NCI-H2081 treated with DMSO at 0.1 percent for 48 hours (cell line): ENCODE measurements around the gene VTN.

Experiments
- DNase-seq: peaks from one replicate; lab custom pipeline; 2025; lab: John Stamatoyannopoulos, UW

Gene VTN

DNA sequence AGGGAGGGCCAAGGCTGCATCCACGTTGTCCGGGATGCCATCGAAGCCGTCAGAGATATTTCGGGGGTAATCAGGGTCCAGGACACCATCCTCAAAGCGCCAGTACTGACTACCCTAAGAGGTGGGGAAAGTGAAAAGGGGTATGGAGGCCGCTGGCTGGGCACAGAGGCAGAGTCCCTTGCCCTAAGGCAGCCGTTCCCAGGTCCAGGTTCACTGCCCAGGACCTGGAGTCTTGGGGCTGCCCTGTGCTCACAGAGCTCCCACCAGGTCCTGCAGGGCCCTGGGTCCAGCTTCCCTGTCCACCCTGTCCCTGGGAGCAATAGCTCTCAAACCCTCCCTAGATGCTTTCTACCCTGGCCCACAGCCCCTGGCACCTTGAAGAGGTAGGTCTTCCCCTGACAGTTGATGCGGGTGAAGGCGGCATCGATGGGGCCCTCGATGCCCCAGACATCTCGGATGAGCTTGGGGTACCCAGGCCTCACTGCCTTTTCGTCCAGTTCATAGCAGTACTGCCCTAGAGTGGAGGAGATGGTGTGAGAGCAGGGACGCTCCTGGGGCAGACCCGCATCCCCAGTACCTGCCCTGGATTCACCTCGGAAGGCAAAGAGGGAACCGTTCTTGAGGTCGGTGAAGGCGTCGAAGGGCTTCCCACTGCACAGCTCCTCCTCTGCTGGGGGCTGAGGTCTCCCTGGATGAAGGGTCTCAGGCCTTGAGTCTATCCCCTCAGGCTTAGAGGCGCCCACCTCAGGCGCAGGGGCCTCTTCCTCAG is 1.0 kb downstream of the VTN start:
- no peak for DNase-seq

DNA sequence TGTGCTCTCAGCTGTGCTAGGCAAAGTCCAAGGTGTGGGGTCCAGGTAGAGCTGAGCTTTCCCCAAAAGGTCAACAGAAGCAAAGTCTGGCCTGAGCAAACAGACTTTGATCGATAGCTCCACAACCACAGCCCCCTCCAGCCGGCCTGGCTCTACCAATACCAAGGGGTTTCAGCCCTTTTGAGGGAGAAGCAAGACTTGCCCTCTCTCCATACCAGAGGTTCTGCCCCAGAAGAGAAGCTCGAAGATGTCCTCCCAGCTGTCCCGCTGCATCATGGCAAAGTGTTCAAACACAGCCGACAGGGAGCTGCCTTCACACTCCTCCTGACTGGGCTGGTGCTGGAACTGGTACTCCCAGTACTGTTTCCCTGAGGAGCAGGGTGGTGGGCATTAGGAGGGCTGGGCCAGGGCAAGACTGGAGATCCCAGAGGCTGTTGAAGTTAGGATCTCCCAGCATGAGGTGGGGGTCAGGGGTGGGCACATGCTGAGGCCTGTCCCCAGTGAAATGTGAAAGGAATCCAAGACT is 1.7 kb downstream of the VTN start:
- no peak for DNase-seq

DNA sequence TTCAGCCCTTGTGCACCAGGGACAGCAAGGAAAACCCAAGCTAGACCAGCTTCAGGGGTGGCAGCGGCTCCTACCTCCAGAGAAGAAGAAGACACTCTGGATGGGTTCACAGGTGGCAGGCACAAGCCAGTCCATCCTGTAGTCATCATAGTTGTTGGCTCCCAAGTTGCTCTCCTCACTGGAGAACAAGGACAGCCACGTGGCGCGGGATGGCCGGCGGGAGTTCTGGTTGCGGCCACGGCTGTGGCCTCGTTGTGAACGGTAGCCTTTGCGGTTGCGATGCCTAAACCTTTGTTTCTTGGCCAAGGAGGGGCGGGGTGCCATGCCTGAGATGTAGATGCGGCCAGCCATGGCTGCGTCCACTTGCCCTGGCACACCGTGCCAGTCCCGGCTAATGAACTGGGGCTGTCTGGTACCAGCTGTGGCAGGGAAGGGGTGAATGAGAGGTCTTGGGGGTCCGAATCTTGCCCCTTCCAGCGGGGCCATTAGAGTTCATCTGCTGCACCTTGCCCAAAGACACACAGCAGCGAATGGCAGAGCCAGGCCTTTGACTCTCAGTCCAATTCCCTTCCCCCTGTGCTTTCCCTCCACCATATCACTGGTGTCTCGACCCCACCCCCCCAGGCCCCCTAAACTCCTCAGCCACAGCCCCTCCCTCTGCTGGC is 2.3 kb downstream of the VTN start:
- DNase-seq, result no peak

DNA sequence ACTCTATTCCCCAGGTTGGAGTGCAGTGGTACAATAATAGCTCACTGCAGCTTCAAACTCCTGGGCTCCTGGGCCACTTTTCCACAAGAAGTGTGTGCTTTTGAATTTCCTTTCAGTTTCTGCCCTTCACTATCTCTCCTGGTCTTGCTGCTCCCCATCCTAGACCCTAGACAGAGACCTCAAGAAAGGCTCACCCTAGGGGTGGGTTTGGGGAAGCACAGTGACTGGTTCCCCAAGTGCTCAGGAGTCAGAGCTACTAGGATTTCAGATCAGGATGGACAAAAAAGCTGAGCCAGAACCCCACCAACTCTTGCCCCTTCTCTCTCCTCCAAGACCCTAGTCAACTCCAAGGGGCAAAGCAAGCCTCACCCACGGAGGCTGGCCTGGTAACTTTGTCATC is 3.5 kb downstream of the VTN start:
- no peak for DNase-seq

DNA sequence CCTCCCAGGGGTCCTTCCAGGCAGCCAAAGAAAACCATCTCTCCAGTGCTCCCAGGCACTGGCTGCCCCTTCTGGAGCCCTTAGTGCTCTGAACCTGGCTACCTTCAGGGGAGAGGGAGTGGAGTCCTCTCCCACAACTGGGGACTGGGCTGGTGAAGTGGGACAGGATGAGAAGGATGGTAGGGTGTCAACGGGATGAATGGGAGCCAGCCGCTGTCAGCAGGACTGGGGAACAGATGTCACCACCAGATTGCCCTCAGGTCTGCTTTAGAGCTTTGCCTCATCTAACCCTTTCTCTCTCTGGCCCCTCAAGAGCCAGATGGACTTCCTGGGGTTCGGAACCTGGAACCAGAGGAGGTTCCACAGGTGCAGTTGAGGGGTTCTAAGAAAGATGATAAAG is 4.6 kb downstream of the VTN start:
- DNase-seq, result no peak

DNA sequence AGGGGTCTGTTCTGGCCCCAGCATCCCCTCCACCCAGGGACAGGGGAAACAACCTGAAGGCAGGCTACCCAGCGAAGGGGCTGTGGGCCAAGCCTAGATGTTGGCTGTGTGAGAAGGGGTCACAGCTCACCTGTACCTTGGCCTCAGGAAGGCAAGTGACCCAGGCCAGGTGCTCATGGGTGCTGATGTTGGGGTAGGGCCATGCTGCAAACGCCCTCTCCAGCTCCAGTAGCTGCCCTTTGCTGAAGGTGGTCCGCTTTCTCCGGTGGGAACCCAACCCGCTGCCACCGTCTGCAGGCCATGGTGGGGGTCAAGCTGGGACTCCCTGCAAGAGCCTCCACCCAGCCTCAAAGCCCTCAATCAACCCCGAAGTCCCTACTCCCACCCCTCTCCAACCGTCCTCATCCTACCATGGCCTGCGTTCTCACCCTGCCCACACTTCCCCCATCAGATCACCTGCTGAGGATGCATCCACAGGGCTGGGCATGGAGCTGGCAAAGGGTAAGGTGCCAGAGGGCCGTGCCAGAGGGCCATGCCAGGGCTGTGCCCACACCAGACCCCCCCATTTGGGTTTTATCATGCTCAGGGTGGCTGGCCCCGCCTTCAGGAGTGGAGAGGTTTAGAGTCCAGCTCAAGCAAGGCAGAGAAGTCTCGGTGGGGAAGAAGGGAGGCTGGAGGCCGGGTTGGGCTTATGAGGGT is 5.3 kb downstream of the VTN start, which contains the start of gene SEBOX:
TSS of gene SEBOX (minus strand) at position 535 of the 699 bp plus-strand sequence. CDS start at position 487, 48 bp downstream.
- no peak for DNase-seq

DNA sequence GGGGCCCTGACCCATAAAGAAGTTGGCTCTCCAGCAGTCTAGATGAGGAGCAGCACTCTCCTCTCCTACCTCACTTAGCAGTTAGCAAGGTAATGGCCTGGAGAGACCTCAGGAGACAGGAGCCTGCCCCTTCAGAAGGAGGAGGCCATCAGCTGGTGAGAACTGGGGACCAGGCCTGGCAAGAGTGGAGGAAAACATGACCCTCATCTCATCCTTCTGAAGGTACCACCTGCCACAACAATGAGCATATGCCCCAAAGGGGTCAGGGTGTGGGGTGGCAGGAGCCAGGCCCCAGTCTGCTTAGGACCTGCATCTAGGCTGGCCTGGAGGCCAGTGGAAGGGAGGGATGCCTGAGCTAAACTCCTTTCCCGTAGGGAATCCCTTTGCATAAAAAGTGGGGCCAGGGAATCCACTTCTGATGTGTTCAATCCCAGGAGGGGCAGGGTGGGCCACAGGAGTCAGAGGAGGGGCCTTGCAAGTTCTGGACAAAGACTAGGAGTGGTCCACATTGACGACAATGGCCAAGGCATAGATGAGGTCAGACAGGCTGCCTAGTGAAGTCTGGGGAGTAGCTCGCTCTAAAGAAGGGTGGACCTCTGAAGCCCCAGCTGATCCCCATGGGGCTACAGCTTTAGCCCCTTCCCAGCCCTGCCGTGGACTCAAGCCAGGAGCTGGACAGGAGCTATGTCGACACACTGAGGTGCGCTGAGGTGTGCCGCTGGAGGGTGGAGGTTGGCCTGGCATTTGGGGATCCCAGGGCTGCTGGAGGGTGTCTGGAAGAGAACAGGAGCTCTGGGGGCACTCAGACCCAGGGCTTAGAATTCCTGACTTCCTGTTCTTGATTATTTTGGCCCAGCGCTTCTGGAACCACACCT is 6.1 kb downstream of the VTN start:
- no peak for DNase-seq

DNA sequence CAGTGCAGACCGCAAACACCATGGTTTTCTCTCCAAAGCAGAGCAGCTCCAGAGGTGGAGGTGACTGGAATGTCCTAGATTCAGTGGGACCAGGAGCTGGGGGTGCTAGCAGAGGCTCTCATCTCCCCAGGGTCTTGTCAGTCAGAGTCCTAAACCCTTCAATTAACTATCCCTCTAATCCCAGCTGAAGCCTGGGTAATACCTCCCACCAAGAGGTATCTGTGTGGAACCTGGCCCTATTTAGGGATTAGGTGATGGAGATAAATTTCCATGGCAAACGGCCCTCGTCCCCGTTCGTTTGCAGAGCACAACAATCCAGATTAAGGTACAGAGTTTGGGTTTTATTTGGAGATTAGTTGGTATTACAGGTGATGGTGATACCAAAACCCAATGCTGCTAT is 6.9 kb downstream of the VTN start:
- DNase-seq, result no peak

DNA sequence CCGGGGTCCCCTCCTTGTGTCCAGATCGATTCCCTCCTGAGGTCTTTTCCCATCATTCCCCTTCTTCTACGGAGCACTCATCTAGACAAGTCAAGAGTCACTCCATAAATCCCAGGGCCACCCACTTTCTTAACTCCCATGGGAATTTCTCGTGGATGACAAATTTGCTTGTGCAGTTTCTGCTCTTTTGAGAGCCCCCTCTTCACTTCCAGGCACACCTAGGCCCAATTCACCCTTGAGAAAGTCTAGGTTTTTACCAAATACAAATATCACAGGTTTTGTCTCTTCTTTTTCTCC is 12.3 kb downstream of the VTN start:
- no peak for DNase-seq

DNA sequence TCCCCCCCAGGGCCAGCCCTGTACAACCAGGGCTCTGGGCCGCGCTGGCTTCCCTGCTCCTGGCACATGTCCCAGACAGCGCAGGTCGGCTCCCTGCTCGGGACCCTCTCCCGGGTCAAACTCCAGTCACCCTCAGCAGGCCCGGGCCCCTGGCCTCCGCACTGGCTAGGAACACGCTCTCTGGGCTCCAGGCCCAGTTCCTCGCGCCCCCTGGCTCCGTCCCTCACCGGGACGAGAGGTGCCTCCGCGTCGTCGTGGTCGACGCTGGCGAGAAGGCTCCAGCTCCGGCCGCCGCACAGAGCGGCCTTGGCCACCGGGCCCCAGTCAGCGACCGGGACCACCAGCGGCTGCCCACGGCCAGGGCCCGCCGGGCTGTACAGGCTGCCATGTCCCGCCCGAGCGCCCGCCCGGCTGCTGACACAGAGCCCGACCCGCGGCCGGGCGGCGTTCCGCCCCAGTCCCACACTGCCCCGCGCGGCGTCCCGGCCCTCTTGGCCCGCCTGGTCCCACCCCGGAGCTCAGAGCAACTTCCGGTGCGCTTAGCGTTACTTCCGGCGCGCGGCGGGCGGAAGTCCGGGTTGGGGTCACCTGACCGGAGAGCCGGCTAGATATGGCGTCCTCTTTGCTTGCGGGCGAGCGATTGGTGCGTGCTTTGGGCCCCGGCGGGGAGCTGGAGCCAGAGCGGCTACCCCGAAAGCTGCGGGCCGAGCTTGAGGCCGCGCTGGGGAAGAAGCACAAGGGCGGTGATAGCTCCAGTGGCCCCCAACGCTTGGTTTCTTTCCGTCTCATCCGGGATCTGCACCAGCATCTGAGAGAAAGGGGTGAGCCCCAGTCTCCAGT is 12.8 kb downstream of the VTN start, which contains the start of gene POLDIP2:
TSS of gene POLDIP2 (minus strand) at position 467 of the 840 bp plus-strand sequence. CDS start at position 388, 79 bp downstream.
- DNase-seq, result peak; percentile 31

DNA sequence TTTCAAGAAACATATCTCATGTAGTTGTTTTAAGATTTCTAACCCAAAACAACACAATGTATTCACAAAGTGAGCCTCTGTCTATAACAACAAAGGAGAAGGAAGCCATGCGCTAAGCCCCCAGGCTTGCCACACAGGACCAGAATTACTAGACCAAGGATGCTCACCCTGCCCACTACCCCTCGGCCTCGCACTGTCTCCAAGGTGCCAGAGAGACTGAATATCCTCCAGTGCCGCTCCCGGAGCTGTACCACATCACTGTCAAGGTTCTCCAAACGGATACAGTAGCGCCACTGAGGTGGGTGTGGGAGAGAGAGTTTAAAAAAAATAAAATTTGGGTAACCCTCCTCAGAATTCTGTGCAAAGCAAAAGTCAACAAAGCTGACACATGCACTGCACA is 19.8 kb downstream of the VTN start:
- DNase-seq, result no peak

DNA sequence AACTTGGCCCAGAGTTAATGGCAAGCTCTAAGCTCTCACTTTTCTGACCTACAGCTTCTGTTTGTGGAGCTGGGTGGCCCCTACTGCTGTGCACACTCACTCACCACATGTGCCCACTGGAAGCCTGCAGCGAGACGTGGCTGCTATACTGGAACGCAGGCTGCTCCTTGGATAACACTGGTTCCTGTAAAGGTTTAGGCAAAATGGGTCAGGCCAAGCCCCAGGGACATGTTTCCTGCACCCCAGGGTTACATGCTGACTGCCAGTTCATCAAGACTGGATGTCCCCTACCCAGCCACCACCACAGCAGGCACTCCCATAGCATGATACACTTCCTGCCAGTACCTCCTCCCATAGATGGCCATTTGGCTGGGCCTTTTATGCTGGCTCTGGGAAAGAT is 21.1 kb downstream of the VTN start:
- no peak for DNase-seq

DNA sequence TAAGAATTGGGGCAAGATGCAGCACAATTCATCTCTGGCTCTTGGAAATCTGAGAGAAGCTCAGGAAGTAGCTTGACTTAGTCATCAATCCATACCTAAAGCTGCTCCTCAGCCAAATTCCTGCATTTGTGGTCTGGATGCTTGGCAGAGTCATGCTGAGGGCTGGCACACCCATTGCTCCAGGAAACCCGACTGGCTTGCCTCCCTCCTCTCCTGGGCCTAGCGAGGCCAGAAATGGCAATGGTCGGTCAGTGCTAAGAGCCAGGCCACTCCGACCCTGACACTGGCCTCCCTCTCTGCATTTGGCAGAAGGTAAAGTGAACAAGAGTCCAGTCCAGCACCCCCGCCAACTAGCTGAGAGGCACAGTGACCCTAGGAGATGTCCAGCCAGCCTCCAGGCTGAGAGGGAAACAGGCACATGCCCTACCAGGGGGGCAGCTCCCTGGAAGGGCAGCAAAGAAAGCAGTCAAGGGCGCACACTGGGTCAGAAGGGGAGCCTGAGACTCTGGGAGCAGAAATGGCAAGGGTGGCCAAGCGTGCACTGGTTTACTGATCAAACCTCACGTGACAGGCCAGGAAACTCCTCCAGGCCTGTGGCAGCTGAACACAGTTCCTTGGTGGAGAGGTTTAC is 22.7 kb downstream of the VTN start:
- DNase-seq, result no peak

DNA sequence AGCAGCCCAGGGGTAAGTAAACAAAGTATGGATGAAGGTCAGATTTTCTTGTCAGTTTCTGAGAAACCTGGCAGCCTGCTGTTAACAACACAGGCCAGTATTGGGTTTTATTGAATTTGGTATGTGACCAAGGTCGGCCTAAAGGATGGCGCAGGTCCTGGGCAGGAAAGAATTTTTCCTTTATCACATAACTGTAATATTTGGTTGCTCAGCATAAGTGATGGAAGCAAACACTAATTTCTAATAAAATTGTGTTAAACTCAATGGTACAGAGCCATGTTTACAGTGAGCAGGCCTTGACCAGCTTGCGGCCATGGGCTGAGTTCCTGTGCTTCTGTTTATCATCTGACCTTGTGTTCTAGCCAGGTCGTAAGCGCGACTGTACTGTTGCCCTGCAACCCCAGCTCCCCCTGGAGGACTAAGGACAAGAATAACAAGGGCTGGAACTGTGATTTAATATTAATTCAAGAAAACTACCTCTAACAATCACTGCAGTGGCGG is 23.3 kb downstream of the VTN start:
- no peak for DNase-seq

DNA sequence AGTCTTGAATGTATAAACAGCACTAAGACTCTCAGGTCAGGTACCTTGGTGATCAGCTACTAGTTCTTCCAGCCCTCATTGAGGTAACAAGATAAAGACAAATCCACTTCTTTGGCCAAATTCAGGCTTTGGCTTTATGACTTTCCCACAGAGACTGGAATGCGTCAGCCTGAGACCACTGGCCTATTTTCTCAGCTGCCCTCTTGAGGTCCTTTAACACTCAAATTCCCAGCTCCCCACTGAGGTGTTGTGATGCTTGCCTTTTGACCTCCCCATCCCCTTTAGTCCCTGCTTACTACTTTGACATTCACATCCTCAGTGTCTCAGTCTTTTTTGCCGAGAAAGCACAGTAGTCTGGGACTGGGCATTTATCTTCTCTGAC is 23.9 kb downstream of the VTN start:
- no peak for DNase-seq

DNA sequence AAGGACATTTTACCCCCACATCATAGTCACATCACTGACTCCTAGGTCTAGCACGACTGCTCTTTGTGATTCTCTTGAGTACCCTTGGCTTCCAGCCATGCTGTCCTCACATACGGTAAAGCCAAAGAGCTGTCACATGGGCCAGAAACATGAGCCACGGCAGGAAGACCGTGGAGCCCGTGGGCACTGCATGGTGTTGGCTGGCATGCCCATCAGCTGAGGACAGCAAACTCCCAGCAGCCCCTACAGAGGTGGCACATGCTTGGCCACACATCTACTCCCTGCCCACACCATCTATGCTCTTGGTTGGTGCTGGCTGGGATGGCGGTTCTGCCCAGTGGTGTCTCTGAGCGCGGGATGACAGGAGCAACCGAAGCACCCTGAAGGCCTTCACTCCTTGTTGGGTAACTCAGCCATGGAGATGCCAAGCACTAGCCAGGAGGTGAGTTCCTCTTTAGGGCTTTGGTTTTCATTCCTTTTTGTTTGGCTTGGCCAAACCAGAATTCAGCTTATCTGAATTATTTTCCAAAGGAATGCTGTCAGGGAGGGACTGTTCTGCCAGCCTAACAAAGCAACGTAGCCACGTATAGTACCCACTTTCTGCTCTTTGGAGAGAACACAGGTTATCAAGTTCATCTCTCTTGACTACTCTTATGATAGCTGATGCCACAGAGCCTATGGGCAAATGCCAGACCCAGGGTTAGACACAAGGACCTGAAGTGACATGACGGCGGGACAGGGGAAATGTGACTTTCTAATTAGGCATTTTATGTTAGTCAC is 24.5 kb downstream of the VTN start:
- DNase-seq, result no peak

DNA sequence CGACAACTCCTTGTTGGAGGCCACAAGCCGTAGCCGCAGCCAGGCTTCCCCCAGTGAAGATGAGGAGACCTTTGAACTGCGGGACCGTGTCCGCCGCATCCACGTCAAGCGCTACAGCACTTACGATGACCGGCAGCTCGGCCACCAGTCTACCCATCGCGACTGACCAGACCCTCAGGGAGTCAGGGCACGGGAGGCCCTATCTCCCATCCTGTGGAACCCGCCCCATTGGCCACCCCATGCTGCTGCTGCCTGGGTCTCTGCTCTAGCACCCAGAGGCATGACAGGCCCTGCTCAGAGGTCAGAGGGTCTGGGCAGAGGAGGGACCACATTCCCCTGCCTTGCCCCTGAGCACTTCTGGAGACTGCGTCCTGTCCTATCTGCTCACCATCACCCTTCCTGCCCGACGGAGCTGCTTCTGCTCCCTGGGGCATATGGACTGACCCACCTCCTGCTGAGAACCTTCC is 25.6 kb downstream of the VTN start:
- no peak for DNase-seq

DNA sequence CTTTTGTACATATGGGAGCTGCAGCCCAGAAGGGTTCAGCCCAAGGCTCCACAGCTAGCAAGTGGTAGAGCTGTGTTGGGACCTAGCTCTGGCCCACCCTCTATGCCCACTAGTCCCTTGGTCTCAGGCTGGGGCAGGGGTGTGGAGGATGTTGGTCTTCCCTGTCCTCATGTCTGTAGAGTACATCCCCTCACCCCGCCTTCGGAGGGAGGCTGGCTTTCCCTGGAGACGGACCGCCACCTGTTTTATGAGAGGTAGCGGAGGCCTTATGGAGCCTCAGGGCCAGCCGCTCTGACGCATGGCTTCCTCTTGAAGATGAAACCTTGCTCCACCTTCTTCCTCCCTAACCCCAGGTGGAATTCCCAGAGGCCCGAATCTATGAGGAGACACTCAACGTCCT is 26.1 kb downstream of the VTN start:
- no peak for DNase-seq

DNA sequence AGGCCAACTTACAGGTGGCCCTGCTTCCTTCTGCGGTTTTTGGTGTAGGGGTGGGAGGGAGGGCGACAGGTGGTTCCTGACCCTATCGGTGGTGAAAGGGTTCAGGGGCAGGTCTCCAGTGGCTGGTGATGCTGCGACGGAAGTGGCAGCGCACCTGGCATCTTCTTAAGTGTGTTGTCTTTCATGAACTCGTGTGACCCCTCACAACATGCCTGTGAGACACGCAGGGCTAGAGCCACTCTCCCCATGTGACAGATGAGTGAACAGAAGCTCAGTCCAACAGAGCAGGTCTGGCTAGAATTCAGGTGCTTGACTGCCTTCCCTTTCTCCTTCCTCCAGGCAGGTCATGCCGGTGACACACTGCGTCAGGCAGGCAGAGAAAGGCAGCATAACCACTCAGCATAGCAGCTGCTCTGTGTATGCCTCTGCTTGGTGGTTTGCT is 26.6 kb downstream of the VTN start:
- no peak for DNase-seq
